HEK293T (cell line): ENCODE results near the gene SLC4A1.

ENCODE experiments used
- BHLHE40 ChIP-seq: fragments of 450-650 bp; IDR thresholded peaks from 2 replicates; pipeline ENCODE4 v1.6.1; 2016; ENCODE audit warnings: mild to moderate bottlenecking, moderate library complexity, borderline replicate concordance
- ELF4 ChIP-seq: fragments of 450-650 bp; IDR thresholded peaks from 2 replicates; pipeline ENCODE4 v1.6.1; 2017; ENCODE audit warnings: antibody characterized with exemption
- FOXA1 ChIP-seq: fragments of 450-650 bp; IDR thresholded peaks from 2 replicates; pipeline ENCODE4 v1.6.1; 2016; ENCODE audit warnings: mild to moderate bottlenecking
- FOXK2 ChIP-seq: fragments of 450-650 bp; IDR thresholded peaks from 2 replicates; pipeline ENCODE4 v1.6.1; 2016; ENCODE audit warnings: mild to moderate bottlenecking
- FOXM1 ChIP-seq: fragments of 450-650 bp; IDR thresholded peaks from 2 replicates; pipeline ENCODE4 v1.6.1; 2017; ENCODE audit warnings: mild to moderate bottlenecking, borderline replicate concordance
- HDGF ChIP-seq: fragments of 450-650 bp; IDR thresholded peaks from 2 replicates; pipeline ENCODE4 v1.6.1; 2017; ENCODE audit warnings: antibody characterized with exemption, borderline replicate concordance
- PKNOX1 ChIP-seq: fragments of 450-650 bp; IDR thresholded peaks from 2 replicates; pipeline ENCODE4 v1.6.1; 2016
- SP1 ChIP-seq: fragments of 450-650 bp; IDR thresholded peaks from 2 replicates; pipeline ENCODE4 v1.6.1; 2017
- SUZ12 ChIP-seq: fragments of 450-650 bp; IDR thresholded peaks from 2 replicates; pipeline ENCODE4 v1.6.1; 2016; ENCODE audit warnings: mild to moderate bottlenecking
- TARDBP ChIP-seq: fragments of 450-650 bp; IDR thresholded peaks from 2 replicates; pipeline ENCODE4 v1.6.1; 2016
- ZNF384 ChIP-seq: fragments of 450-650 bp; IDR thresholded peaks from 2 replicates; pipeline ENCODE4 v1.6.1; 2016

- no peak for TF ChIP-seq FOXK2
- TF ChIP-seq ELF4, result no peak
- TF ChIP-seq PKNOX1, result no peak
- no peak for TF ChIP-seq FOXA1
- no peak for TF ChIP-seq FOXM1
- TF ChIP-seq SP1, result no peak
- TF ChIP-seq HDGF, result no peak
- no peak for TF ChIP-seq BHLHE40
- TF ChIP-seq TARDBP, result no peak
- no peak for TF ChIP-seq ZNF384
- no peak for TF ChIP-seq SUZ12
Observed at GRCh38 chr17:44216173-44216572, 51.8 kb downstream of the SLC4A1 start.
